ENCODE data around the gene AFF4.

Gene AFF4

GRCh38 chr5:132889501-132889900 is 73.9 kb downstream of the AFF4 start:
- H3K36me3 ChIP-seq (ENCODE audit: control insufficient read depth, insufficient read depth, low read length) = peaks cover 70% of the 10 kb centered on the region
- H3K9me3 ChIP-seq (ENCODE audit: control insufficient read depth, low read length) = no peaks in the 10 kb centered on the region
- peaks cover 16% of the 10 kb centered on the region for H3K4me1 ChIP-seq (ENCODE audit: control insufficient read depth, insufficient read depth, low read length, poor library complexity, severe bottlenecking)
- H3K4me3 ChIP-seq (ENCODE audit: extremely low read depth, insufficient read depth, low read length, poor library complexity, severe bottlenecking) = no peak overlapping the region
- H3K27ac ChIP-seq (ENCODE audit: low read depth, low read length, severe bottlenecking) = no peak overlapping the region

GRCh38 chr5:132887283-132887682 is 76.2 kb downstream of the AFF4 start:
- peaks cover 73% of the 10 kb centered on the region for H3K36me3 ChIP-seq (ENCODE audit: control insufficient read depth, insufficient read depth, low read length)
- H3K27ac ChIP-seq (ENCODE audit: low read depth, low read length, severe bottlenecking) = peak overlapping the region; percentile 69
- H3K4me1 ChIP-seq (ENCODE audit: control insufficient read depth, insufficient read depth, low read length, poor library complexity, severe bottlenecking) = peaks cover 16% of the 10 kb centered on the region
- H3K9me3 ChIP-seq (ENCODE audit: control insufficient read depth, low read length) = no peaks in the 10 kb centered on the region
- no peak overlapping the region for H3K4me3 ChIP-seq (ENCODE audit: extremely low read depth, insufficient read depth, low read length, poor library complexity, severe bottlenecking)
- WGBS, 2 experiments (ENCODE audit: insufficient coverage in 2 of 2) = no CpG with 5 or more reads among the region's 1 CpG

- H3K9me3 ChIP-seq (ENCODE audit: control insufficient read depth, low read length) = no peaks in the 10 kb centered on the region
- WGBS, 2 experiments (ENCODE audit: insufficient coverage in 2 of 2) = 94 to 96% methylated on average over 6 to 8 of the region's 11 CpGs
- no peak overlapping the region for H3K27ac ChIP-seq (ENCODE audit: low read depth, low read length, severe bottlenecking)
- peaks cover 78% of the 10 kb centered on the region for H3K36me3 ChIP-seq (ENCODE audit: control insufficient read depth, insufficient read depth, low read length)
- peaks cover 16% of the 10 kb centered on the region for H3K4me1 ChIP-seq (ENCODE audit: control insufficient read depth, insufficient read depth, low read length, poor library complexity, severe bottlenecking)
- H3K4me3 ChIP-seq (ENCODE audit: extremely low read depth, insufficient read depth, low read length, poor library complexity, severe bottlenecking) = no peak overlapping the region
These were observed 77.2 kb downstream of the AFF4 start for GRCh38 chr5:132886064-132886823.

- Histone ChIP-seq H3K9me3 (ENCODE audit: control insufficient read depth, low read length) (no peaks in the 10 kb centered on the region), H3K4me3 (ENCODE audit: extremely low read depth, insufficient read depth, low read length, poor library complexity, severe bottlenecking) (no peak overlapping the region), H3K4me1 (ENCODE audit: control insufficient read depth, insufficient read depth, low read length, poor library complexity, severe bottlenecking) (peaks cover 16% of the 10 kb centered on the region), H3K36me3 (ENCODE audit: control insufficient read depth, insufficient read depth, low read length) (peaks cover 79% of the 10 kb centered on the region), H3K27ac (ENCODE audit: low read depth, low read length, severe bottlenecking) (no peak overlapping the region)
- WGBS, 2 experiments (ENCODE audit: insufficient coverage in 2 of 2) = no CpG with 5 or more reads among the region's 2 CpGs
These were observed 78.9 kb downstream of the AFF4 start for GRCh38 chr5:132884548-132884947.

- peaks cover 83% of the 10 kb centered on the region for H3K36me3 ChIP-seq (ENCODE audit: control insufficient read depth, insufficient read depth, low read length)
- WGBS, 2 experiments (ENCODE audit: insufficient coverage in 2 of 2) = 71 to 76% methylated on average over 1 to 2 of the region's 2 CpGs
- H3K4me1 ChIP-seq (ENCODE audit: control insufficient read depth, insufficient read depth, low read length, poor library complexity, severe bottlenecking) = peaks cover 16% of the 10 kb centered on the region
- no peak overlapping the region for H3K27ac ChIP-seq (ENCODE audit: low read depth, low read length, severe bottlenecking)
- H3K9me3 ChIP-seq (ENCODE audit: control insufficient read depth, low read length) = no peaks in the 10 kb centered on the region
- H3K4me3 ChIP-seq (ENCODE audit: extremely low read depth, insufficient read depth, low read length, poor library complexity, severe bottlenecking) = no peak overlapping the region
These were observed 80.1 kb downstream of the AFF4 start for GRCh38 chr5:132883261-132883834.

GRCh38 chr5:132877938-132878337 is 85.5 kb downstream of the AFF4 start:
- no peak overlapping the region for H3K4me3 ChIP-seq (ENCODE audit: extremely low read depth, insufficient read depth, low read length, poor library complexity, severe bottlenecking)
- WGBS, 2 experiments (ENCODE audit: insufficient coverage in 2 of 2) = 100% methylated on average over 1 of the region's 3 CpGs; no CpG with 5 or more reads in 1 of the 2 experiments
- H3K36me3 ChIP-seq (ENCODE audit: control insufficient read depth, insufficient read depth, low read length) = peaks cover 86% of the 10 kb centered on the region
- H3K27ac ChIP-seq (ENCODE audit: low read depth, low read length, severe bottlenecking) = no peak overlapping the region
- no peaks in the 10 kb centered on the region for H3K4me1 ChIP-seq (ENCODE audit: control insufficient read depth, insufficient read depth, low read length, poor library complexity, severe bottlenecking)
- no peaks in the 10 kb centered on the region for H3K9me3 ChIP-seq (ENCODE audit: control insufficient read depth, low read length)

- no peak overlapping the region for H3K4me3 ChIP-seq (ENCODE audit: extremely low read depth, insufficient read depth, low read length, poor library complexity, severe bottlenecking)
- H3K36me3 ChIP-seq (ENCODE audit: control insufficient read depth, insufficient read depth, low read length) = peaks cover 86% of the 10 kb centered on the region
- no peaks in the 10 kb centered on the region for H3K9me3 ChIP-seq (ENCODE audit: control insufficient read depth, low read length)
- no peaks in the 10 kb centered on the region for H3K4me1 ChIP-seq (ENCODE audit: control insufficient read depth, insufficient read depth, low read length, poor library complexity, severe bottlenecking)
- no peak overlapping the region for H3K27ac ChIP-seq (ENCODE audit: low read depth, low read length, severe bottlenecking)
- WGBS, 2 experiments (ENCODE audit: insufficient coverage in 2 of 2) = 88% methylated on average over 2 of the region's 2 CpGs; no CpG with 5 or more reads in 1 of the 2 experiments
These were observed 86.0 kb downstream of the AFF4 start for GRCh38 chr5:132877466-132877865.

- Histone ChIP-seq H3K27ac (ENCODE audit: low read depth, low read length, severe bottlenecking) (no peak overlapping the region), H3K9me3 (ENCODE audit: control insufficient read depth, low read length) (no peaks in the 10 kb centered on the region), H3K4me3 (ENCODE audit: extremely low read depth, insufficient read depth, low read length, poor library complexity, severe bottlenecking) (no peak overlapping the region), H3K36me3 (ENCODE audit: control insufficient read depth, insufficient read depth, low read length) (peaks cover 86% of the 10 kb centered on the region), H3K4me1 (ENCODE audit: control insufficient read depth, insufficient read depth, low read length, poor library complexity, severe bottlenecking) (no peaks in the 10 kb centered on the region)
- 86 to 100% methylated on average over 1 of the region's 1 CpG for WGBS, 2 experiments (ENCODE audit: insufficient coverage in 2 of 2)
These were observed 87.2 kb downstream of the AFF4 start for GRCh38 chr5:132876020-132876759.

- no peak overlapping the region for H3K27ac ChIP-seq (ENCODE audit: low read depth, low read length, severe bottlenecking)
- H3K36me3 ChIP-seq (ENCODE audit: control insufficient read depth, insufficient read depth, low read length) = peaks cover 90% of the 10 kb centered on the region
- 96 to 100% methylated on average over 3 of the region's 3 CpGs for WGBS, 2 experiments (ENCODE audit: insufficient coverage in 2 of 2)
- H3K4me3 ChIP-seq (ENCODE audit: extremely low read depth, insufficient read depth, low read length, poor library complexity, severe bottlenecking) = no peak overlapping the region
- no peaks in the 10 kb centered on the region for H3K4me1 ChIP-seq (ENCODE audit: control insufficient read depth, insufficient read depth, low read length, poor library complexity, severe bottlenecking)
- H3K9me3 ChIP-seq (ENCODE audit: control insufficient read depth, low read length) = no peaks in the 10 kb centered on the region
These were observed 89.5 kb downstream of the AFF4 start for GRCh38 chr5:132873930-132874271.

GRCh38 chr5:132873119-132873929 is 90.1 kb downstream of the AFF4 start, which contains the start of gene LEAP2:
Gene LEAP2 (plus strand): TSS chr5:132873668. CDS start chr5:132873695, 27 bp downstream.
- H3K9me3 ChIP-seq (ENCODE audit: control insufficient read depth, low read length) = no peaks in the 10 kb centered on the region
- H3K27ac ChIP-seq (ENCODE audit: low read depth, low read length, severe bottlenecking) = peak within 1 kb of the TSS; percentile 23
- peaks cover 90% of the 10 kb centered on the region for H3K36me3 ChIP-seq (ENCODE audit: control insufficient read depth, insufficient read depth, low read length)
- H3K4me3 ChIP-seq (ENCODE audit: extremely low read depth, insufficient read depth, low read length, poor library complexity, severe bottlenecking) = no peak within 1 kb of the TSS
- no peaks in the 10 kb centered on the region for H3K4me1 ChIP-seq (ENCODE audit: control insufficient read depth, insufficient read depth, low read length, poor library complexity, severe bottlenecking)
- WGBS, 2 experiments (ENCODE audit: insufficient coverage in 2 of 2) = 96 to 100% methylated on average over 2 to 4 of the region's 6 CpGs
